Activated T-cell treated with anti-CD3 and anti-CD28 coated beads, Interleukin-2, amount 50 U/mL, for 72 hours (primary cell): ENCODE data around the gene LRRC7. TPM values are rescaled to one million over a fixed set of nuclear protein-coding genes. Genes with fewer than 3 reads are reported as not detected.

Source experiments
- ATAC-seq, 2 donors: fragments of 150-1000 bp; cut with Tn5 transposase; replicated peaks in 1 of 2; 2 replicates each; pipeline ENCODE4 v1.10.0; 2021; ENCODE audit warnings: moderate library complexity in 2 of 2, mild to moderate bottlenecking in 1 of 2
- DNase-seq, 2 donors: peaks; one replicate each; pipeline ENCODE4 v3.0.0; 2021 to 2022; ENCODE audit warnings: mixed read lengths in 1 of 2
- H3K27ac Mint-ChIP-seq: one replicate; pipeline ENCODE4 v1.8.0; 2022; ENCODE audit warnings: mild to moderate bottlenecking, moderate library complexity, mixed read lengths
- H3K27me3 Mint-ChIP-seq: one replicate; pipeline ENCODE4 v1.8.0; 2022; ENCODE audit warnings: low read depth, mixed read lengths
- H3K36me3 Mint-ChIP-seq, 2 donors: one replicate each; pipeline ENCODE4 v1.8.0; 2022; ENCODE audit warnings: mixed read lengths in 2 of 2, mild to moderate bottlenecking in 1 of 2; ENCODE audit not compliant: insufficient read depth in 2 of 2
- H3K4me1 Mint-ChIP-seq: one replicate; pipeline ENCODE4 v1.8.0; 2022; ENCODE audit warnings: low read depth, mixed read lengths
- H3K4me3 Mint-ChIP-seq, 2 donors: one replicate each; pipeline ENCODE4 v1.8.0; 2022; ENCODE audit warnings: mild to moderate bottlenecking in 2 of 2, mixed read lengths in 2 of 2, moderate library complexity in 2 of 2
- H3K9me3 Mint-ChIP-seq, 2 donors: one replicate each; pipeline ENCODE4 v1.8.0; 2022; ENCODE audit warnings: mixed read lengths in 2 of 2
- total RNA-seq, 2 donors: library from RNA; stranded (reverse); gene quantifications; one replicate each; pipeline ENCODE4 v1.2.3, GENCODE V29; 2022

The LRRC7 gene
- total RNA-seq, 2 donors from 2014 or later, result 0.22 TPM; not detected in 1

GRCh38 chr1:70093250-70093975 is 525.7 kb downstream of the LRRC7 start:
- H3K9me3 Mint-ChIP-seq, result no peaks in the 10 kb centered on the region
- H3K4me3 Mint-ChIP-seq, result no peak overlapping the region
- H3K36me3 Mint-ChIP-seq, result no peaks in the 10 kb centered on the region
- no peak overlapping the region for H3K27ac Mint-ChIP-seq
- H3K27me3 Mint-ChIP-seq, result no peaks in the 10 kb centered on the region
- no peak for ATAC-seq
- no peaks in the 10 kb centered on the region for H3K4me1 Mint-ChIP-seq
- DNase-seq, result no peak

GRCh38 chr1:70101231-70101630 is 533.5 kb downstream of the LRRC7 start:
- Mint-ChIP-seq H3K36me3 (no peaks in the 10 kb centered on the region), H3K27ac (no peak overlapping the region), H3K27me3 (no peaks in the 10 kb centered on the region), H3K4me3 (no peak overlapping the region), H3K9me3 (no peaks in the 10 kb centered on the region), H3K4me1 (no peaks in the 10 kb centered on the region)
- no peak for ATAC-seq
- DNase-seq, result no peak

- ATAC-seq, result no peak
These were observed 534.1 kb downstream of the LRRC7 start for GRCh38 chr1:70101774-70102173.

GRCh38 chr1:70103770-70104169 is 536.0 kb downstream of the LRRC7 start:
- no peak overlapping the region for H3K27ac Mint-ChIP-seq
- no peak for ATAC-seq
- no peak overlapping the region for H3K4me3 Mint-ChIP-seq
- H3K36me3 Mint-ChIP-seq, result no peaks in the 10 kb centered on the region
- H3K9me3 Mint-ChIP-seq, result no peaks in the 10 kb centered on the region
- H3K4me1 Mint-ChIP-seq, result no peaks in the 10 kb centered on the region
- H3K27me3 Mint-ChIP-seq, result peaks cover 5% of the 10 kb centered on the region
- no peak for DNase-seq

More at GRCh38 chr1:70101774-70102173, 534.1 kb downstream of the LRRC7 start:
- Mint-ChIP-seq H3K27me3 (no peaks in the 10 kb centered on the region), H3K4me1 (no peaks in the 10 kb centered on the region), H3K9me3 (no peaks in the 10 kb centered on the region), H3K27ac (no peak overlapping the region), H3K36me3 (no peaks in the 10 kb centered on the region), H3K4me3 (no peak overlapping the region)
- no peak for DNase-seq

GRCh38 chr1:70109241-70109640 is 541.5 kb downstream of the LRRC7 start:
- DNase-seq (no peak), ATAC-seq (no peak)
- Mint-ChIP-seq H3K4me3 (no peak overlapping the region), H3K36me3 (no peaks in the 10 kb centered on the region), H3K27me3 (peaks cover 16% of the 10 kb centered on the region), H3K27ac (no peak overlapping the region), H3K4me1 (no peaks in the 10 kb centered on the region), H3K9me3 (no peaks in the 10 kb centered on the region)

GRCh38 chr1:70112838-70113237 is 545.1 kb downstream of the LRRC7 start:
- H3K4me1 Mint-ChIP-seq, result no peaks in the 10 kb centered on the region
- no peaks in the 10 kb centered on the region for H3K9me3 Mint-ChIP-seq

GRCh38 chr1:70115315-70115714 is 547.6 kb downstream of the LRRC7 start:
- Mint-ChIP-seq H3K4me1 (no peaks in the 10 kb centered on the region), H3K9me3 (no peaks in the 10 kb centered on the region), H3K27ac (no peak overlapping the region), H3K27me3 (peaks cover 12% of the 10 kb centered on the region), H3K4me3 (no peak overlapping the region), H3K36me3 (no peaks in the 10 kb centered on the region)
- no peak for DNase-seq
- ATAC-seq, result no peak

More at GRCh38 chr1:70112838-70113237, 545.1 kb downstream of the LRRC7 start:
- ATAC-seq (no peak), DNase-seq (no peak)
- no peak overlapping the region for H3K4me3 Mint-ChIP-seq
- no peaks in the 10 kb centered on the region for H3K36me3 Mint-ChIP-seq
- H3K27me3 Mint-ChIP-seq, result peaks cover 16% of the 10 kb centered on the region
- H3K27ac Mint-ChIP-seq, result no peak overlapping the region

- DNase-seq (no peak), ATAC-seq (no peak)
- peaks cover 12% of the 10 kb centered on the region for H3K27me3 Mint-ChIP-seq
- no peaks in the 10 kb centered on the region for H3K4me1 Mint-ChIP-seq
- no peak overlapping the region for H3K27ac Mint-ChIP-seq
- no peaks in the 10 kb centered on the region for H3K36me3 Mint-ChIP-seq
- H3K4me3 Mint-ChIP-seq, result no peak overlapping the region
- H3K9me3 Mint-ChIP-seq, result no peaks in the 10 kb centered on the region
These were observed 549.3 kb downstream of the LRRC7 start for GRCh38 chr1:70117046-70117445.

GRCh38 chr1:70134148-70134547 is 566.4 kb downstream of the LRRC7 start:
- Mint-ChIP-seq H3K27ac (no peak overlapping the region), H3K9me3 (no peaks in the 10 kb centered on the region), H3K36me3 (no peaks in the 10 kb centered on the region), H3K27me3 (peaks cover 6% of the 10 kb centered on the region), H3K4me3 (no peak overlapping the region), H3K4me1 (no peaks in the 10 kb centered on the region)
- no peak for ATAC-seq
- DNase-seq, result no peak

- Mint-ChIP-seq H3K4me3 (no peak overlapping the region), H3K27ac (no peak overlapping the region), H3K36me3 (no peaks in the 10 kb centered on the region), H3K27me3 (no peaks in the 10 kb centered on the region), H3K9me3 (no peaks in the 10 kb centered on the region), H3K4me1 (no peaks in the 10 kb centered on the region)
- DNase-seq (no peak), ATAC-seq (no peak)
These were observed 572.6 kb downstream of the LRRC7 start for GRCh38 chr1:70140343-70140742.

GRCh38 chr1:70140894-70141293 is 573.2 kb downstream of the LRRC7 start:
- Mint-ChIP-seq H3K36me3 (no peaks in the 10 kb centered on the region), H3K4me3 (no peak overlapping the region), H3K27ac (no peak overlapping the region), H3K27me3 (no peaks in the 10 kb centered on the region), H3K4me1 (no peaks in the 10 kb centered on the region), H3K9me3 (no peaks in the 10 kb centered on the region)
- ATAC-seq, result no peak
- DNase-seq, result no peak

- H3K27ac Mint-ChIP-seq, result no peak overlapping the region
- H3K9me3 Mint-ChIP-seq, result no peaks in the 10 kb centered on the region
- ATAC-seq (no peak), DNase-seq (no peak)
- H3K4me3 Mint-ChIP-seq, result no peak overlapping the region
- H3K27me3 Mint-ChIP-seq, result no peaks in the 10 kb centered on the region
- no peaks in the 10 kb centered on the region for H3K4me1 Mint-ChIP-seq
- no peaks in the 10 kb centered on the region for H3K36me3 Mint-ChIP-seq
These were observed 574.4 kb downstream of the LRRC7 start for GRCh38 chr1:70142075-70142474.

- ATAC-seq, result no peak
- DNase-seq, result no peak
These were observed 575.4 kb downstream of the LRRC7 start for GRCh38 chr1:70143048-70143659.

GRCh38 chr1:70146488-70146887 is 578.8 kb downstream of the LRRC7 start:
- Mint-ChIP-seq H3K9me3 (no peaks in the 10 kb centered on the region), H3K4me3 (no peak overlapping the region), H3K27me3 (no peaks in the 10 kb centered on the region), H3K36me3 (peaks cover 0 to 5% of the 10 kb centered on the region in 2 donors), H3K4me1 (no peaks in the 10 kb centered on the region), H3K27ac (no peak overlapping the region)
- DNase-seq, result no peak
- ATAC-seq, result no peak

More at GRCh38 chr1:70143048-70143659, 575.4 kb downstream of the LRRC7 start:
- no peaks in the 10 kb centered on the region for H3K4me1 Mint-ChIP-seq
- no peaks in the 10 kb centered on the region for H3K27me3 Mint-ChIP-seq
- H3K9me3 Mint-ChIP-seq, result no peaks in the 10 kb centered on the region
- no peak overlapping the region for H3K4me3 Mint-ChIP-seq
- H3K36me3 Mint-ChIP-seq, result peaks cover 0 to 2% of the 10 kb centered on the region in 2 donors
- H3K27ac Mint-ChIP-seq, result no peak overlapping the region
